Stimulated activated CD4-positive, alpha-beta T cell treated with anti-CD3 and anti-CD28 coated beads, TNF-alpha, amount 100 ng/mL, for 1 hour (primary cell): ENCODE results near the gene TLX2.

Experiments
- DNase-seq, 3 donors: peaks; one replicate each; pipeline ENCODE4 v3.0.0-alpha.2; 2020; ENCODE audit warnings: low read depth in 3 of 3, low spot score in 1 of 3

Gene TLX2

GRCh38 chr2:74511104-74511989 is 2.9 kb upstream of the TLX2 start:
- DNase-seq, result no peak

GRCh38 chr2:74512744-74513604 is 1.3 kb upstream of the TLX2 start:
- DNase-seq, result no peak

GRCh38 chr2:74513605-74514367 is 464 bp upstream of the TLX2 start:
- no peak for DNase-seq

GRCh38 chr2:74515271-74515980 is 1.2 kb downstream of the TLX2 start:
- DNase-seq, result no peak

- peak in 2 of 3 donors; percentile 58 to 80 for DNase-seq
Measured at GRCh38 chr2:74515981-74516633, 1.9 kb downstream of the TLX2 start.

- no peak for DNase-seq
Measured at GRCh38 chr2:74516650-74517049, 2.4 kb downstream of the TLX2 start.

- no peak for DNase-seq
Measured at GRCh38 chr2:74522516-74522915, 8.3 kb downstream of the TLX2 start.

GRCh38 chr2:74524005-74524404 is 9.8 kb downstream of the TLX2 start:
- no peak for DNase-seq

GRCh38 chr2:74524955-74525716 is 10.9 kb downstream of the TLX2 start:
- DNase-seq, result no peak

GRCh38 chr2:74525717-74526648 is 11.7 kb downstream of the TLX2 start, which contains the start of gene DQX1:
TSS of gene DQX1 (minus strand) at chr2:74526231. CDS start at chr2:74525729, 502 bp downstream.
- no peak for DNase-seq

GRCh38 chr2:74526649-74527230 is 12.5 kb downstream of the TLX2 start:
- DNase-seq, result no peak

- no peak for DNase-seq
Measured at GRCh38 chr2:74527741-74528140, 13.5 kb downstream of the TLX2 start.

- no peak for DNase-seq
Measured at GRCh38 chr2:74528600-74529356, 14.5 kb downstream of the TLX2 start.

GRCh38 chr2:74529357-74530238 is 15.3 kb downstream of the TLX2 start, which contains the start of the genes AUP1 and HTRA2:
TSS of gene AUP1 (minus strand) at chr2:74529706. CDS start at chr2:74529629, 77 bp downstream.
TSS of gene HTRA2 (plus strand) at chr2:74529933. CDS start at chr2:74530007, 74 bp downstream.
- DNase-seq, result peak; percentile 64 to 71 (median 68)

GRCh38 chr2:74530239-74531187 is 16.3 kb downstream of the TLX2 start:
- no peak for DNase-seq
